Measurements from ENCODE around the gene CNTNAP2.
"Not testable (repeated sequence)": the region's sequence is repeated elsewhere in the genome, so short reads cannot be mapped to it uniquely, and the experiment has no call there.

The CNTNAP2 gene

DNA sequence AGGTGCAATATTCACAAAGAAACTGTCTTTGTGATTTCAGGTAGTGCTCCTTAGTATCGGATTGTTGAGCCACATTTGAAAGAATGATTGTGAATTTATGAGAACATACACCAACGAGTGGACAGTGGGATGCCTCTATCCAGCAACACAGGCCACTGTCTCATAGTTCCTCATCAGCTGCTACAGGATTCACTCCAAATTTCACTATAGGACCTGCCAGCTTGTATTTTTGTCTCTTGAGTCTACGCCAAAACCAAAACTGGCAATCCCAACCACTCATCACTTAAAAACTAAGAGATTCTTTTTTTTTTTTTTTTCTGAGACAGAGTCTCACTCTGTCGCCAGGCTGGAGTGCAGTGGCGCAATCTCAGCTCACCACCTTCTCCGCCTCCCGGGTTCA, 964.5 kb downstream of the CNTNAP2 start:
- no peak overlapping the region for H3K4me3 ChIP-seq (ENCODE audit: low read depth, low read length)
- DNase-seq (ENCODE audit: low read depth), result no peak
- TF ChIP-seq, protein P1, sequence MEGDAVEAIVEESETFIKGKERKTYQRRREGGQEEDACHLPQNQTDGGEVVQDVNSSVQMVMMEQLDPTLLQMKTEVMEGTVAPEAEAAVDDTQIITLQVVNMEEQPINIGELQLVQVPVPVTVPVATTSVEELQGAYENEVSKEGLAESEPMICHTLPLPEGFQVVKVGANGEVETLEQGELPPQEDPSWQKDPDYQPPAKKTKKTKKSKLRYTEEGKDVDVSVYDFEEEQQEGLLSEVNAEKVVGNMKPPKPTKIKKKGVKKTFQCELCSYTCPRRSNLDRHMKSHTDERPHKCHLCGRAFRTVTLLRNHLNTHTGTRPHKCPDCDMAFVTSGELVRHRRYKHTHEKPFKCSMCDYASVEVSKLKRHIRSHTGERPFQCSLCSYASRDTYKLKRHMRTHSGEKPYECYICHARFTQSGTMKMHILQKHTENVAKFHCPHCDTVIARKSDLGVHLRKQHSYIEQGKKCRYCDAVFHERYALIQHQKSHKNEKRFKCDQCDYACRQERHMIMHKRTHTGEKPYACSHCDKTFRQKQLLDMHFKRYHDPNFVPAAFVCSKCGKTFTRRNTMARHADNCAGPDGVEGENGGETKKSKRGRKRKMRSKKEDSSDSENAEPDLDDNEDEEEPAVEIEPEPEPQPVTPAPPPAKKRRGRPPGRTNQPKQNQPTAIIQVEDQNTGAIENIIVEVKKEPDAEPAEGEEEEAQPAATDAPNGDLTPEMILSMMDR (IDR thresholded peaks at IDR 0.05; ENCODE audit: control insufficient read depth, extremely low read depth, insufficient read depth), result no peak

DNA sequence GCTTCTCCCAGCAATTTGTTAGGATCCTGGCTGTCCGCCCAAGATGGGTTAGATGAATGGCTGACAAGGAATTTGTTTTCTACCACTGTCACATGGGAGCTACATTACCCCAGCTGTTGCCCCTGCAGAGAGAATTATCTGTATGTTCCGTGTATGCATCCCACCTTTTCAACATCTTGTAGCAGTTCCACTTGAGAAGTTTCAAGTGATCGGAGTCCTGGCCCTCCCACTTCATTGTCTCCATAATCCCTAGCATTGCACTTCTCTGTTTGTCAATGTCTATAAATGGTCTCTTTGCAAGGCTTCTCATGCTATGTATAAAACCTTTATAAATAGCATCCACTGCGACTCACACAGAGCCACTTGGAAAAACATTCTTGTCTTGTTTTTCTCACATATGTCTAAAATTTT, 972.5 kb downstream of the CNTNAP2 start:
- no peak overlapping the region for H3K4me3 ChIP-seq (ENCODE audit: low read depth, low read length)
- no peak for DNase-seq (ENCODE audit: low read depth)
- TF ChIP-seq, protein P1 (IDR thresholded peaks at IDR 0.05; ENCODE audit: control insufficient read depth, extremely low read depth, insufficient read depth), result no peak

DNA sequence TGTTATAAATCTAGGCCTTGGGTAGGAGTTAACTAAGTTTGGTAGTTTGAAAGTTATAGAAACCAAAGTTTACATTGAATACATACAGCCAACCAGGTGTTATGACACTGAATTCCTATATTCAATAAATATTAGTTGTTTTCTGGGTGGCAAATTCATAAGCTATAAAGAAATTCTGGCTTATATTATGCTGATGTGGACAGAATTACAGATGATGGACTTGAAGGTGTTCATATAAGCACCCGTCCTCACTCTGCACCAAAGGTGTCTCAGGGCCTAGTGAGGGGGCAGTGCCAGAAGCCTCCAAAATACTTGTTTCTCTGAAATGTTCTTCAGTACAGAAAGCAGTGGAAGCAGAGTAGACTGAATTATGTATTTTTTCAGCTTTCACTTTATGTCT, 973.0 kb downstream of the CNTNAP2 start:
- TF ChIP-seq, protein P1 (IDR thresholded peaks at IDR 0.05; ENCODE audit: control insufficient read depth, extremely low read depth, insufficient read depth), result no peak
- DNase-seq (ENCODE audit: low read depth), result no peak
- no peak overlapping the region for H3K4me3 ChIP-seq (ENCODE audit: low read depth, low read length)

DNA sequence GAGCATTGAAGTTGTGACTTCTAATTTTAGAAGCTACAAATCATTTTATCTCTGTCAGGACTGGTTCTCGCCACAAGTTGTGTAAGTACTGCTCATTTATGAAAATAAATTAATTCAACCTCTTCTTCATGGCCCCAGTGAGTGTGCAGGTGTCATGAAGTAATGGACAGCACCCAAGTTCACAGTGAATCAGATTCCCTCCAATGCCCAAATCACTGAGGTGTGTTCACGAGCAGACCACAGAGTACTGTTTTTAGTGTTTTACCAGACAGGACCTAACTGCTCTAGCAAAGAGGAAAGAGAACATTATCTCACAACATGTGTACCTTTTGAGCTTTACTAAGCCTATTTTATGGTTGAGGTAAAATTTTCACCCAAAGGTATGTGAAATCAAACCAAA, 980.0 kb downstream of the CNTNAP2 start:
- TF ChIP-seq, protein P1 (IDR thresholded peaks at IDR 0.05; ENCODE audit: control insufficient read depth, extremely low read depth, insufficient read depth), result no peak
- no peak for DNase-seq (ENCODE audit: low read depth)
- H3K4me3 ChIP-seq (ENCODE audit: low read depth, low read length), result no peak overlapping the region

DNA sequence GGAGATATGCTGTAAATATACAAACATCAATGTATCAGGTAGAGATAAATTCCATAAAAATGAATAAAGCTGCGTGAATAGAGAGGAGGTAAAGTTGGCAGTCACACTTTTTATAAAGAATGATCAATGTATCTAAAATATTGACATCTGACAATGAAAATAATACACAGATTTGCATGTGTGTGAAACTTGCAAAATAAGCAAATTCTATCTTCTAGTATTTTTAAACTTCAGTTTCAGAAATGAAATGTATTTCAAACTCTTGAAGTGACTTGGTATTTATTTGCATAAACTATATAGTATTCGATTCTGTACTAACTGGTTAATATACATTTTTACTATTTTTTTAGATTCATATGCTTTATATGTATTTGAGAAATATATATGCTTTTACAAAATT, 986.6 kb downstream of the CNTNAP2 start:
- DNase-seq (ENCODE audit: low read depth), result no peak
- no peak overlapping the region for H3K4me3 ChIP-seq (ENCODE audit: low read depth, low read length)
- TF ChIP-seq, protein P1 (IDR thresholded peaks at IDR 0.05; ENCODE audit: control insufficient read depth, extremely low read depth, insufficient read depth), result no peak

DNA sequence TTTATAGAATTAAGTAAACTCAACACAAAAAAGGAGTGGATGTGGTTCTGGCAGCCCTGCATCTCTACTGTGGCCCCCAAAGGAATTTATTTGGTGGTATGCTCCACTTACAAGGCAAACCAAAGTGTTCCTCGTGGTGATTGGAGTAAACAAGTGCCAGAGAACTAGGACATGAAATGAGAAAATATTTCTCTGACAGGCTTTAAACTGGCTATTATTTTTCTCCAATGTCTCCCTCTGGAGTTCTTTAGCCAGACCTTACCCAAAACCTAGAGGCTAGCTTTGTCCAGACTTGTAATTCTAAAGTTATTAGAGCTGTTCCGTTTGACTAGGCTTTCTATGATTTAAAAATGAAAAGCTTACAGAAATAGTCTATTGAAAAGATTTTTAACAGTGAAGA, 990.1 kb downstream of the CNTNAP2 start:
- no peak for DNase-seq (ENCODE audit: low read depth)
- H3K4me3 ChIP-seq (ENCODE audit: low read depth, low read length), result no peak overlapping the region
- TF ChIP-seq, protein P1 (IDR thresholded peaks at IDR 0.05; ENCODE audit: control insufficient read depth, extremely low read depth, insufficient read depth), result no peak

DNA sequence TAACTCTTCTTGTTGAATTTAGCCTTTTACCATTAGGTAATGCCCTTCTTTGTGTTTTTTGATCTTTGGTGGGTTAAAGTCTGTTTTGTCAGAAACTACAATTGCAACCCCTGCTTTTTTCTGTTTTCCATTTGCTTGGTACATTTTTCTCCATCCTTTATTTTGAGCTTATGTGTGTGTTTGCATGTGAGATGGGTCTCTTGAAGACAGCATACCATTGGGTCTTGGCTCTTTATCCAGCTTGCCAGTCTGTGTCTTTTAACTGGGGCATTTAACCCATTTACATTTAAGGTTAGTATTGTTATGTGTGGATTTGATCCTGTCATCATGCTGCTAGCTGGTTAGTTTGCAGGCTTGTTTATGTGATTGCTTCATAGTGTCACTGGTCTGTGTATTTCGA, 997.9 kb downstream of the CNTNAP2 start:
- DNase-seq (ENCODE audit: low read depth); H3K4me3 ChIP-seq (ENCODE audit: low read depth, low read length): not testable (repeated sequence)
